Osteoblast (primary cell): ENCODE results near the gene HCAR2. TPM values are rescaled to one million over a fixed set of nuclear protein-coding genes. Genes with fewer than 3 reads are reported as not detected.
"Not testable (repeated sequence)": the region's sequence is repeated elsewhere in the genome, so short reads cannot be mapped to it uniquely, and the experiment has no call there.

Experiments
- DNase-seq: peaks from one replicate; pipeline ENCODE4 v3.0.0; 2011; ENCODE audit warnings: low spot score, mixed read lengths; ENCODE audit not compliant: insufficient read length; ENCODE audit errors: missing footprints
- H2AFZ ChIP-seq: 2 replicates; pipeline ENCODE4 v1.6.0; 2011; ENCODE audit warnings: mild to moderate bottlenecking, low read length
- H3K27ac ChIP-seq: 2 replicates; pipeline ENCODE4 v1.5.1; 2011; ENCODE audit warnings: mild to moderate bottlenecking, low read depth, low read length, moderate library complexity
- H3K27me3 ChIP-seq: 2 replicates; pipeline ENCODE4 v1.6.0; 2012; ENCODE audit warnings: mild to moderate bottlenecking, control low read depth, inconsistent platforms, low read length, moderate library complexity; ENCODE audit not compliant: insufficient read depth
- H3K36me3 ChIP-seq: 2 replicates; pipeline ENCODE4 v1.5.1; 2011; ENCODE audit warnings: mild to moderate bottlenecking, low read length, control low read depth, moderate library complexity; ENCODE audit not compliant: insufficient read depth
- H3K4me1 ChIP-seq: 2 replicates; pipeline ENCODE4 v1.5.1; 2011; ENCODE audit warnings: mild to moderate bottlenecking, low read length, control low read depth, moderate library complexity; ENCODE audit not compliant: insufficient read depth
- H3K4me2 ChIP-seq: 2 replicates; pipeline ENCODE4 v1.6.0; 2011; ENCODE audit warnings: mild to moderate bottlenecking, low read length; ENCODE audit not compliant: insufficient read depth
- H3K4me3 ChIP-seq: fragments of 200-600 bp; sonication (generic); 3 replicates; pipeline ENCODE4 v1.5.1; 2012; ENCODE audit warnings: mild to moderate bottlenecking, low read length, inconsistent platforms; ENCODE audit not compliant: insufficient read depth
- H3K79me2 ChIP-seq: 2 replicates; pipeline ENCODE4 v1.6.0; 2012; ENCODE audit warnings: mild to moderate bottlenecking, low read length, control low read depth, inconsistent platforms; ENCODE audit not compliant: insufficient read depth
- H3K9me3 ChIP-seq: 2 replicates; pipeline ENCODE4 v1.5.1; 2011; ENCODE audit warnings: low read depth, low read length, control low read depth
- H4K20me1 ChIP-seq: 2 replicates; pipeline ENCODE4 v1.6.0; 2012; ENCODE audit warnings: mild to moderate bottlenecking, low read length, control low read depth; ENCODE audit not compliant: insufficient read depth
- CTCF ChIP-seq: IDR thresholded peaks from 2 replicates; pipeline ENCODE4 v1.5.1; 2011; ENCODE audit warnings: mild to moderate bottlenecking, low read depth, low read length, moderate library complexity; ENCODE audit errors: extremely low read depth
- total RNA-seq: library from RNA; depleted of rRNA; stranded (reverse); fragments of >200 nt; gene quantifications from 2 replicates; pipeline ENCODE4 v1.2.3, GENCODE V29; 2012

Gene HCAR2
- total RNA-seq, 1 donor, result not detected

- H3K4me1 ChIP-seq, DNase-seq, H3K9me3 ChIP-seq, H2AFZ ChIP-seq, H3K79me2 ChIP-seq, H3K4me2 ChIP-seq, H3K27me3 ChIP-seq, H3K27ac ChIP-seq, H3K36me3 ChIP-seq, H3K4me3 ChIP-seq, H4K20me1 ChIP-seq: not testable (repeated sequence)
Observed at GRCh38 chr12:122701481-122701880, 1.7 kb downstream of the HCAR2 start.

- not testable (repeated sequence) for H4K20me1 ChIP-seq, DNase-seq, H3K27ac ChIP-seq, H3K36me3 ChIP-seq, H2AFZ ChIP-seq, H3K9me3 ChIP-seq, H3K79me2 ChIP-seq, H3K4me2 ChIP-seq, H3K4me3 ChIP-seq, H3K27me3 ChIP-seq, H3K4me1 ChIP-seq
Observed at GRCh38 chr12:122700038-122700710, 3.0 kb downstream of the HCAR2 start.

- not testable (repeated sequence) for H3K27ac ChIP-seq, H3K27me3 ChIP-seq, H2AFZ ChIP-seq, H3K4me1 ChIP-seq, H3K79me2 ChIP-seq, H3K4me3 ChIP-seq, H3K9me3 ChIP-seq, DNase-seq, H3K36me3 ChIP-seq, H4K20me1 ChIP-seq, H3K4me2 ChIP-seq
Observed at GRCh38 chr12:122696922-122697321, 6.2 kb downstream of the HCAR2 start.

- no peak for DNase-seq
- Histone ChIP-seq H4K20me1 (no peaks in the 10 kb centered on the region), H3K9me3 (no peaks in the 10 kb centered on the region), H3K4me2 (no peak overlapping the region), H2AFZ (peak overlapping the region; percentile 3), H3K27me3 (no peaks in the 10 kb centered on the region), H3K27ac (no peak overlapping the region), H3K36me3 (no peaks in the 10 kb centered on the region), H3K4me3 (no peak overlapping the region), H3K79me2 (no peaks in the 10 kb centered on the region), H3K4me1 (no peaks in the 10 kb centered on the region)
- no peak for TF ChIP-seq CTCF
Observed at GRCh38 chr12:122691566-122691965, 11.6 kb downstream of the HCAR2 start.

- Histone ChIP-seq H4K20me1 (no peaks in the 10 kb centered on the region), H3K27ac (no peak overlapping the region), H3K36me3 (no peaks in the 10 kb centered on the region), H3K4me2 (no peak overlapping the region), H3K9me3 (no peaks in the 10 kb centered on the region), H3K79me2 (no peaks in the 10 kb centered on the region), H2AFZ (no peak overlapping the region), H3K27me3 (no peaks in the 10 kb centered on the region), H3K4me1 (no peaks in the 10 kb centered on the region), H3K4me3 (no peak overlapping the region)
- no peak for TF ChIP-seq CTCF
- no peak for DNase-seq
Observed at GRCh38 chr12:122688291-122688690, 14.9 kb downstream of the HCAR2 start.
